Measurements from ENCODE around the gene KLHL40.

DNA sequence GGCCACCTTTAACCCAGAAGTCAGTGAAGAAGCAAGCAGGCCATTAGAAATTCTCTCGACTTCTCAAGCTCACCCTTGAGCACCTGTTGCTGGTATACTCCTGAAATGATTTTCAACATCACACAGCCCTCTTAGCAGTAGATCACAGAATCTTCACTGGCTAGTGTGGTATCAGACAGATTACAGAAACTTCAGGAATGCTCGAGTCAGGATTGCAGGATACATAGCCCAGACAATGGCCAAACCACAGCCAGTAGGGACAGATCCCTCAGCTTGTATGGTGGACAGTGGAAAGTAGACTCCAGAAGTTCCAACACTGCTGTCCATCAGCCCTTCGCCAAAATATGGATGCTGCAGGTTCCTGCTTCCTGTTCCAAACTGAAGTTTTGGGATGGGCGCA is 4.5 kb upstream of the KLHL40 start:
- TF ChIP-seq, protein P1, sequence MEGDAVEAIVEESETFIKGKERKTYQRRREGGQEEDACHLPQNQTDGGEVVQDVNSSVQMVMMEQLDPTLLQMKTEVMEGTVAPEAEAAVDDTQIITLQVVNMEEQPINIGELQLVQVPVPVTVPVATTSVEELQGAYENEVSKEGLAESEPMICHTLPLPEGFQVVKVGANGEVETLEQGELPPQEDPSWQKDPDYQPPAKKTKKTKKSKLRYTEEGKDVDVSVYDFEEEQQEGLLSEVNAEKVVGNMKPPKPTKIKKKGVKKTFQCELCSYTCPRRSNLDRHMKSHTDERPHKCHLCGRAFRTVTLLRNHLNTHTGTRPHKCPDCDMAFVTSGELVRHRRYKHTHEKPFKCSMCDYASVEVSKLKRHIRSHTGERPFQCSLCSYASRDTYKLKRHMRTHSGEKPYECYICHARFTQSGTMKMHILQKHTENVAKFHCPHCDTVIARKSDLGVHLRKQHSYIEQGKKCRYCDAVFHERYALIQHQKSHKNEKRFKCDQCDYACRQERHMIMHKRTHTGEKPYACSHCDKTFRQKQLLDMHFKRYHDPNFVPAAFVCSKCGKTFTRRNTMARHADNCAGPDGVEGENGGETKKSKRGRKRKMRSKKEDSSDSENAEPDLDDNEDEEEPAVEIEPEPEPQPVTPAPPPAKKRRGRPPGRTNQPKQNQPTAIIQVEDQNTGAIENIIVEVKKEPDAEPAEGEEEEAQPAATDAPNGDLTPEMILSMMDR (IDR thresholded peaks at IDR 0.05; ENCODE audit: extremely low read depth in 1 of 2, insufficient read depth in 1 of 2, low read depth in 1 of 2, low read length in 2 of 2), result no peak
- no peak for TF ChIP-seq POLR2AphosphoS5 (IDR thresholded peaks at IDR 0.05; ENCODE audit: insufficient read depth, low read depth, low read length)
- no peak for TF ChIP-seq EZH2 (IDR thresholded peaks at IDR 0.05; ENCODE audit: borderline replicate concordance, low read depth, low read length, severe bottlenecking)
- TF ChIP-seq JUN (IDR thresholded peaks at IDR 0.05; ENCODE audit: borderline replicate concordance, insufficient read depth, insufficient read length, low read depth), result no peak
- no peak for TF ChIP-seq MYC (IDR thresholded peaks at IDR 0.05; ENCODE audit: low read depth, low read length)
